Gastroesophageal sphincter (tissue), 3 donors: ENCODE measurements around the gene SH3PXD2A.

Experiments
- CTCF ChIP-seq, 4 experiments: fragments of 200-600 bp in 2 of 4; fragments of 450-650 bp in 2 of 4; sonication (generic) in 1 of 4; IDR thresholded peaks; one replicate each; pipeline ENCODE4 v1.5.1; 2017 to 2019; ENCODE audit warnings: antibody characterized with exemption in 4 of 4, mild to moderate bottlenecking in 2 of 4, moderate library complexity in 2 of 4
- EP300 ChIP-seq: sonication (generic); formaldehyde crosslinking; IDR thresholded peaks from one replicate; pipeline ENCODE4 v1.6.1; 2017; ENCODE audit warnings: antibody characterized with exemption, mild to moderate bottlenecking
- POLR2A ChIP-seq, 2 donors: fragments of 450-650 bp; IDR thresholded peaks; one replicate each; pipeline ENCODE4 v1.6.1; 2017; ENCODE audit warnings: antibody characterized with exemption in 2 of 2, mild to moderate bottlenecking in 2 of 2, moderate library complexity in 1 of 2

- TF ChIP-seq CTCF (IDR thresholded peaks at IDR 0.05) (no peak), EP300 (no peak), POLR2A (IDR thresholded peaks at IDR 0.05) (no peak)
These were observed 41.3 kb downstream of the SH3PXD2A start for GRCh38 chr10:103814105-103814504.
